ENCODE data around the gene PIK3CB.

Gene PIK3CB

GRCh38 chr3:138867996-138868395, 33.3 kb upstream of the PIK3CB start:
- Histone ChIP-seq H3K79me2 (ENCODE audit: insufficient read depth, low read depth) (no peaks in the 10 kb centered on the region), H3K27me3 (ENCODE audit: insufficient read depth, low read depth) (no peaks in the 10 kb centered on the region), H3K36me3 (ENCODE audit: insufficient read depth) (no peaks in the 10 kb centered on the region), H3K4me1 (ENCODE audit: low read depth, poor library complexity, severe bottlenecking) (peaks cover 9% of the 10 kb centered on the region), H3K4me3 (IDR thresholded peaks at IDR 0.05; ENCODE audit: insufficient read depth, low read depth, low read length) (no peak overlapping the region), H4K20me1 (ENCODE audit: insufficient read depth) (no peaks in the 10 kb centered on the region), H3K9ac (no peak overlapping the region), H3K27ac (no peak overlapping the region), H2AFZ (ENCODE audit: low read depth) (no peak overlapping the region), H3K4me2 (no peak overlapping the region)
- TF ChIP-seq, protein P1, sequence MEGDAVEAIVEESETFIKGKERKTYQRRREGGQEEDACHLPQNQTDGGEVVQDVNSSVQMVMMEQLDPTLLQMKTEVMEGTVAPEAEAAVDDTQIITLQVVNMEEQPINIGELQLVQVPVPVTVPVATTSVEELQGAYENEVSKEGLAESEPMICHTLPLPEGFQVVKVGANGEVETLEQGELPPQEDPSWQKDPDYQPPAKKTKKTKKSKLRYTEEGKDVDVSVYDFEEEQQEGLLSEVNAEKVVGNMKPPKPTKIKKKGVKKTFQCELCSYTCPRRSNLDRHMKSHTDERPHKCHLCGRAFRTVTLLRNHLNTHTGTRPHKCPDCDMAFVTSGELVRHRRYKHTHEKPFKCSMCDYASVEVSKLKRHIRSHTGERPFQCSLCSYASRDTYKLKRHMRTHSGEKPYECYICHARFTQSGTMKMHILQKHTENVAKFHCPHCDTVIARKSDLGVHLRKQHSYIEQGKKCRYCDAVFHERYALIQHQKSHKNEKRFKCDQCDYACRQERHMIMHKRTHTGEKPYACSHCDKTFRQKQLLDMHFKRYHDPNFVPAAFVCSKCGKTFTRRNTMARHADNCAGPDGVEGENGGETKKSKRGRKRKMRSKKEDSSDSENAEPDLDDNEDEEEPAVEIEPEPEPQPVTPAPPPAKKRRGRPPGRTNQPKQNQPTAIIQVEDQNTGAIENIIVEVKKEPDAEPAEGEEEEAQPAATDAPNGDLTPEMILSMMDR (conservative IDR thresholded peaks at IDR 0.05; ENCODE audit: low read depth, low read length), result no peak

GRCh38 chr3:138863776-138864113, 29.0 kb upstream of the PIK3CB start:
- Histone ChIP-seq H3K27ac (no peak overlapping the region), H3K9ac (no peak overlapping the region)

DNA sequence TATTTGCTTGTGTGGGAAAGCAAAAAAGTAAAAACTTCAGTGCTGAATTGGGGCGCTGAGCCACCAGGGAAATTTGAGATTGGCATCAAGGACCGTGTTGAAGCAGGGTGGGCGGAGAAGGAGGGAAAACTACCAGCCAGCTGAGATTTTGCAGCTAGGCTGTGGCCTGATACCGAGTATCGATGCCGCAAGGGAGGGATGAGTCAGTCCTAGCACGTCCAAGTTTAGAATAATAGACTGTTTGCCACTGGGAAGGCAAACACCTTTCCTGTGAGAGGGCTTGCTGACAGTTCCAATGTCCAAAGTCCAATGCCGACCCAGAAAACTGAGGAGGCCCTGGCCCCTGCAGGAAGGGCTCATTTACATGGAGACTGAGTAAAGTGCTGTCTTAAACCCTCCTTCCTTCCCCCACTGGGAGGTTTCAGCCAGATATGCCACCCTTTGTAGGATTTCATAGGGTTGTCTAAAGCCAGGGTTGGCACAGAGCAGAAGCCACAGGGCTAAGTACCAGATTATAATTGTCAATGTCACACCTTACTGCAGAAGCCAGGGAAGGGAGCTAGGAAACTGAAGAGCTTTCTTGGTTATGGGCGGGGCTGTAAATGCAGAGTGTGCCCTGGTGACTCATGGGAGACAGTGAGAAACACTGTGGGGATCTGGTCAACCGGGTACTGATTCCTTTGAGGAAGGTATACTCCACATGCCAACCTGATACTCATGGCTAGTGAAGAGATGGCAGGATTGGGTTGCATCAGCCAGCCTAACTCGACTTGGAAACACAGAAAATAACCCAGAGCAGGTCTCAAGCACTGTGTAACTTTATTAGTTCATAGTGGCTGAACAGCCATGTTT, 28.4 kb upstream of the PIK3CB start:
- Histone ChIP-seq H3K4me3 (IDR thresholded peaks at IDR 0.05; ENCODE audit: insufficient read depth, low read depth, low read length) (no peak overlapping the region), H3K36me3 (ENCODE audit: insufficient read depth) (no peaks in the 10 kb centered on the region), H3K27me3 (ENCODE audit: insufficient read depth, low read depth) (no peaks in the 10 kb centered on the region), H3K4me2 (no peak overlapping the region), H3K4me1 (ENCODE audit: low read depth, poor library complexity, severe bottlenecking) (peaks cover 9% of the 10 kb centered on the region), H3K27ac (no peak overlapping the region), H2AFZ (ENCODE audit: low read depth) (peak overlapping the region; percentile 29), H3K79me2 (ENCODE audit: insufficient read depth, low read depth) (no peaks in the 10 kb centered on the region), H4K20me1 (ENCODE audit: insufficient read depth) (no peaks in the 10 kb centered on the region), H3K9ac (no peak overlapping the region)
- TF ChIP-seq, protein P1 (conservative IDR thresholded peaks at IDR 0.05; ENCODE audit: low read depth, low read length), result no peak

More at GRCh38 chr3:138863776-138864113, 29.0 kb upstream of the PIK3CB start:
- Histone ChIP-seq H3K4me1 (ENCODE audit: low read depth, poor library complexity, severe bottlenecking) (peaks cover 9% of the 10 kb centered on the region), H3K4me2 (no peak overlapping the region), H3K4me3 (IDR thresholded peaks at IDR 0.05; ENCODE audit: insufficient read depth, low read depth, low read length) (no peak overlapping the region), H4K20me1 (ENCODE audit: insufficient read depth) (no peaks in the 10 kb centered on the region), H3K36me3 (ENCODE audit: insufficient read depth) (no peaks in the 10 kb centered on the region), H2AFZ (ENCODE audit: low read depth) (peak overlapping the region; percentile 29), H3K27me3 (ENCODE audit: insufficient read depth, low read depth) (no peaks in the 10 kb centered on the region), H3K79me2 (ENCODE audit: insufficient read depth, low read depth) (no peaks in the 10 kb centered on the region)
- TF ChIP-seq, protein P1 (conservative IDR thresholded peaks at IDR 0.05; ENCODE audit: low read depth, low read length), result no peak

GRCh38 chr3:138862531-138862923, 27.8 kb upstream of the PIK3CB start:
- H3K4me3 ChIP-seq (IDR thresholded peaks at IDR 0.05; ENCODE audit: insufficient read depth, low read depth, low read length), result no peak overlapping the region
- H3K9ac ChIP-seq, result no peak overlapping the region
- no peaks in the 10 kb centered on the region for H4K20me1 ChIP-seq (ENCODE audit: insufficient read depth)
- H3K36me3 ChIP-seq (ENCODE audit: insufficient read depth), result no peaks in the 10 kb centered on the region
- TF ChIP-seq, protein P1 (conservative IDR thresholded peaks at IDR 0.05; ENCODE audit: low read depth, low read length), result no peak
- peaks cover 9% of the 10 kb centered on the region for H3K4me1 ChIP-seq (ENCODE audit: low read depth, poor library complexity, severe bottlenecking)
- no peak overlapping the region for H2AFZ ChIP-seq (ENCODE audit: low read depth)
- H3K27me3 ChIP-seq (ENCODE audit: insufficient read depth, low read depth), result no peaks in the 10 kb centered on the region
- H3K4me2 ChIP-seq, result no peak overlapping the region
- H3K79me2 ChIP-seq (ENCODE audit: insufficient read depth, low read depth), result no peaks in the 10 kb centered on the region
- no peak overlapping the region for H3K27ac ChIP-seq

All from KMS-11 (cell line).